Gastrocnemius medialis (tissue), 4 donors: ENCODE data around the gene DMAC2.

Experiments
- POLR2A ChIP-seq, 2 donors: fragments of 450-650 bp; IDR thresholded peaks; one replicate each; pipeline ENCODE4 v1.6.1; 2017; ENCODE audit warnings: antibody characterized with exemption in 2 of 2, mild to moderate bottlenecking in 2 of 2, moderate library complexity in 2 of 2
- TF ChIP-seq, protein P1 (sequence below), 5 experiments: fragments of 450-650 bp in 3 of 5; fragments of 200-600 bp in 2 of 5; sonication (generic) in 2 of 5; IDR thresholded peaks in 4 of 5; conservative IDR thresholded peaks in 1 of 5; 1 replicate in 4 of 5; 2 replicates in 1 of 5; pipeline ENCODE4 v1.5.1; 2016 to 2019; ENCODE audit warnings: antibody characterized with exemption in 5 of 5, mild to moderate bottlenecking in 3 of 5, moderate library complexity in 3 of 5

DNA sequence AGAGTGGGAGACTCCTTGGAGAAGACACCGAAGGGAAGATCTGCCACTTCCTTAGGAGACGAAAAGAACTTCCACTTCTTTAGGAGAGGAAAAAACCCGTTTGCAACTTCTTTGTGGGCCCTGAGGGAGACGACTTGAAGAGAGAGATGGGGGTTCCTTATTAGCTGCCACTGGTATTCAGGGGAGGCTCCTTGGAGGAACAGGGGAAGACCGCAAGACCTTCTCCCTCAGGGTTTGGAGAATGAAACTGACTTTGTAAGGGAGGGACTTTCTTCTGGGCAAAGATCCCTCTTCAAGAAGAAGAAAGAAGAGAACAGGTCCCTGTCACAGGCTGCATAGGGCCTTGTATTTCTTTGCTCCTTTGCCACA lies 41.7 kb downstream of the DMAC2 start:
- TF ChIP-seq, protein P1, sequence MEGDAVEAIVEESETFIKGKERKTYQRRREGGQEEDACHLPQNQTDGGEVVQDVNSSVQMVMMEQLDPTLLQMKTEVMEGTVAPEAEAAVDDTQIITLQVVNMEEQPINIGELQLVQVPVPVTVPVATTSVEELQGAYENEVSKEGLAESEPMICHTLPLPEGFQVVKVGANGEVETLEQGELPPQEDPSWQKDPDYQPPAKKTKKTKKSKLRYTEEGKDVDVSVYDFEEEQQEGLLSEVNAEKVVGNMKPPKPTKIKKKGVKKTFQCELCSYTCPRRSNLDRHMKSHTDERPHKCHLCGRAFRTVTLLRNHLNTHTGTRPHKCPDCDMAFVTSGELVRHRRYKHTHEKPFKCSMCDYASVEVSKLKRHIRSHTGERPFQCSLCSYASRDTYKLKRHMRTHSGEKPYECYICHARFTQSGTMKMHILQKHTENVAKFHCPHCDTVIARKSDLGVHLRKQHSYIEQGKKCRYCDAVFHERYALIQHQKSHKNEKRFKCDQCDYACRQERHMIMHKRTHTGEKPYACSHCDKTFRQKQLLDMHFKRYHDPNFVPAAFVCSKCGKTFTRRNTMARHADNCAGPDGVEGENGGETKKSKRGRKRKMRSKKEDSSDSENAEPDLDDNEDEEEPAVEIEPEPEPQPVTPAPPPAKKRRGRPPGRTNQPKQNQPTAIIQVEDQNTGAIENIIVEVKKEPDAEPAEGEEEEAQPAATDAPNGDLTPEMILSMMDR (IDR thresholded peaks at IDR 0.05 in 4 of 5, conservative IDR thresholded peaks at IDR 0.05 in 1 of 5), result no peak
- TF ChIP-seq POLR2A (IDR thresholded peaks at IDR 0.05), result no peak
